IMR-90 (cell line): ENCODE data around the gene NPFF. TPM values are rescaled to one million over a fixed set of nuclear protein-coding genes. Genes with fewer than 3 reads are reported as not detected.

Experiments
- ATAC-seq: fragments of 200-7000 bp; cut with Tn5 transposase; 2 replicates; pipeline ENCODE4 v1.9.1; 2020; ENCODE audit warnings: low read depth, mild to moderate bottlenecking, moderate library complexity
- BruUV-seq: library from RNA; stranded (reverse); fragments of 400-500 nt; replicated peaks from 2 replicates; lab custom pipeline; 2021; lab: Mats Ljungman, UMichigan
- CTCF ChIA-PET: fragments of 300-600 bp; formaldehyde crosslinking; extraction: SDS; loops from one replicate; lab custom pipeline; 2021; ENCODE audit warnings: antibody characterized with exemption; lab: Yijun Ruan, JAX
- POLR2A ChIA-PET: fragments of 300-600 bp; sonication (Branson Sonifier 250); formaldehyde crosslinking; loops from one replicate; lab custom pipeline; 2022; ENCODE audit warnings: antibody characterized with exemption; ENCODE audit not compliant: unreplicated experiment; lab: Charles Lee
- DNase-seq: peaks from one replicate; pipeline ENCODE4 v3.0.0; 2013
- H2AFZ ChIP-seq: replicated peaks from 2 replicates; pipeline ENCODE3; 2013; ENCODE audit warnings: low read length, mild to moderate bottlenecking; ENCODE audit not compliant: poor library complexity
- H2AK5ac ChIP-seq: 2 replicates; pipeline ENCODE4 v1.6.1; 2013; ENCODE audit warnings: low read depth, low read length, inconsistent platforms
- H2AK9ac ChIP-seq: replicated peaks from 2 replicates; pipeline ENCODE3; 2013; ENCODE audit warnings: mild to moderate bottlenecking, low read depth, low read length, moderate library complexity; ENCODE audit not compliant: poor library complexity
- H2BK120ac ChIP-seq: 2 replicates; pipeline ENCODE4 v1.6.1; 2013; ENCODE audit warnings: low read depth, low read length, inconsistent platforms
- H2BK15ac ChIP-seq: 3 replicates; pipeline ENCODE4 v1.6.1; 2013; ENCODE audit warnings: low read depth, low read length, inconsistent platforms
- H2BK20ac ChIP-seq: 2 replicates; pipeline ENCODE4 v1.6.1; 2013; ENCODE audit warnings: low read depth, mild to moderate bottlenecking, inconsistent platforms, low read length, moderate library complexity
- H2BK5ac ChIP-seq: 2 replicates; pipeline ENCODE4 v1.6.1; 2013; ENCODE audit warnings: mild to moderate bottlenecking, low read depth, low read length, inconsistent platforms; ENCODE audit not compliant: poor library complexity, severe bottlenecking
- H3K14ac ChIP-seq: replicated peaks from 2 replicates; pipeline ENCODE4 v1.6.1; 2013; ENCODE audit warnings: low read depth, low read length, inconsistent platforms
- H3K18ac ChIP-seq: 2 replicates; pipeline ENCODE4 v1.6.1; 2013; ENCODE audit warnings: low read depth, low read length, control low read depth
- H3K23ac ChIP-seq: 2 replicates; pipeline ENCODE4 v1.6.1; 2013; ENCODE audit warnings: low read depth, low read length, inconsistent platforms
- H3K27ac ChIP-seq: 2 replicates; pipeline ENCODE4 v1.5.1; 2013; ENCODE audit warnings: mild to moderate bottlenecking, control low read depth, low read length; ENCODE audit not compliant: insufficient read depth
- H3K27me3 ChIP-seq: 2 replicates; pipeline ENCODE4 v1.6.1; 2013; ENCODE audit warnings: low read length; ENCODE audit not compliant: control insufficient read depth, insufficient read depth
- H3K36me3 ChIP-seq: 2 replicates; pipeline ENCODE4 v1.6.1; 2013; ENCODE audit warnings: low read length, mixed read lengths; ENCODE audit not compliant: control insufficient read depth, insufficient read depth
- H3K4ac ChIP-seq: 2 replicates; pipeline ENCODE4 v1.6.1; 2013; ENCODE audit warnings: low read depth, low read length, inconsistent platforms
- H3K4me1 ChIP-seq: 2 replicates; pipeline ENCODE4 v1.6.1; 2013; ENCODE audit warnings: low read length, mixed read lengths; ENCODE audit not compliant: control insufficient read depth, insufficient read depth
- H3K4me2 ChIP-seq: 2 replicates; pipeline ENCODE4 v1.6.1; 2013; ENCODE audit warnings: low read depth, mild to moderate bottlenecking, control low read depth, low read length, moderate library complexity
- H3K4me3 ChIP-seq: 2 replicates; pipeline ENCODE4 v1.5.1; 2013; ENCODE audit warnings: low read depth, mild to moderate bottlenecking, control low read depth, low read length, moderate library complexity; ENCODE audit not compliant: insufficient read depth
- H3K56ac ChIP-seq: 2 replicates; pipeline ENCODE4 v1.6.1; 2013; ENCODE audit warnings: low read length, inconsistent platforms; ENCODE audit not compliant: insufficient read depth; ENCODE audit errors: extremely low read depth
- H3K79me1 ChIP-seq, 2 experiments: 2 replicates each; pipeline ENCODE4 v1.6.1; 2013; ENCODE audit warnings: low read length in 2 of 2, inconsistent platforms in 1 of 2, low read depth in 1 of 2
- H3K9ac ChIP-seq: 2 replicates; pipeline ENCODE4 v1.6.1; 2013; ENCODE audit warnings: low read depth, low read length, control low read depth
- H3K9me1 ChIP-seq: 2 replicates; pipeline ENCODE4 v1.6.1; 2013; ENCODE audit warnings: low read length, inconsistent platforms; ENCODE audit not compliant: insufficient read depth
- H3K9me3 ChIP-seq: 2 replicates; pipeline ENCODE4 v1.6.1; 2013; ENCODE audit warnings: low read length; ENCODE audit not compliant: control insufficient read depth, insufficient read depth
- H4K20me1 ChIP-seq: 2 replicates; pipeline ENCODE4 v1.6.1; 2013; ENCODE audit warnings: low read length, inconsistent platforms; ENCODE audit not compliant: insufficient read depth
- H4K5ac ChIP-seq: 2 replicates; pipeline ENCODE4 v1.6.1; 2013; ENCODE audit warnings: mild to moderate bottlenecking, low read depth, low read length, control low read depth
- H4K8ac ChIP-seq, 2 experiments: 2 replicates each; pipeline ENCODE4 v1.6.1; 2013; ENCODE audit warnings: low read depth in 2 of 2, low read length in 2 of 2, control low read depth in 1 of 2, inconsistent platforms in 1 of 2
- H4K91ac ChIP-seq: 2 replicates; pipeline ENCODE4 v1.6.1; 2013; ENCODE audit warnings: low read depth, low read length, inconsistent platforms; ENCODE audit not compliant: insufficient read depth
- BHLHE40 ChIP-seq: fragments of 150-350 bp; IDR thresholded peaks from 2 replicates; pipeline ENCODE4 v1.6.1; 2016; ENCODE audit warnings: mild to moderate bottlenecking, low read depth, low read length
- CEBPB ChIP-seq: IDR thresholded peaks from 2 replicates; pipeline ENCODE4 v1.6.1; 2012; ENCODE audit warnings: low read depth, low read length, improper control_type of control experiment
- CHD1 ChIP-seq: IDR thresholded peaks from 2 replicates; pipeline ENCODE4 v1.6.1; 2012; ENCODE audit warnings: low read depth, low read length, improper control_type of control experiment
- CTCF ChIP-seq: conservative IDR thresholded peaks from 2 replicates; pipeline ENCODE4 v1.5.1; 2012; ENCODE audit warnings: mild to moderate bottlenecking, low read depth, low read length, improper control_type of control experiment
- FOS ChIP-seq: fragments of 150-350 bp; IDR thresholded peaks from 2 replicates; pipeline ENCODE4 v1.6.1; 2016; ENCODE audit warnings: low read depth, low read length
- MAFK ChIP-seq: IDR thresholded peaks from 2 replicates; pipeline ENCODE4 v1.6.1; 2012; ENCODE audit warnings: low read depth, low read length, improper control_type of control experiment
- MAZ ChIP-seq: IDR thresholded peaks from 2 replicates; pipeline ENCODE4 v1.6.1; 2012; ENCODE audit warnings: low read depth, mild to moderate bottlenecking, low read length, improper control_type of control experiment, moderate library complexity, borderline replicate concordance
- MXI1 ChIP-seq: IDR thresholded peaks from 2 replicates; pipeline ENCODE4 v1.6.1; 2012; ENCODE audit warnings: low read depth, mild to moderate bottlenecking, low read length, moderate library complexity, borderline replicate concordance
- NFE2L2 ChIP-seq: fragments of 150-350 bp; IDR thresholded peaks from 2 replicates; pipeline ENCODE4 v1.6.1; 2016; ENCODE audit warnings: low read depth, mild to moderate bottlenecking, low read length
- POLR2A ChIP-seq: IDR thresholded peaks from 2 replicates; pipeline ENCODE4 v1.6.1; 2012; ENCODE audit warnings: mild to moderate bottlenecking, low read depth, low read length
- RAD21 ChIP-seq: IDR thresholded peaks from 2 replicates; pipeline ENCODE4 v1.6.1; 2012; ENCODE audit warnings: low read length, improper control_type of control experiment
- RCOR1 ChIP-seq: IDR thresholded peaks from 2 replicates; pipeline ENCODE4 v1.6.1; 2012; ENCODE audit warnings: mild to moderate bottlenecking, low read length, improper control_type of control experiment; ENCODE audit not compliant: insufficient replicate concordance
- RFX5 ChIP-seq: IDR thresholded peaks from 2 replicates; pipeline ENCODE4 v1.8.0; 2012; ENCODE audit warnings: low read depth, mild to moderate bottlenecking, low read length, moderate library complexity
- SMC3 ChIP-seq: fragments of 150-350 bp; IDR thresholded peaks from 2 replicates; pipeline ENCODE4 v1.6.1; 2016; ENCODE audit warnings: low read depth, mild to moderate bottlenecking, antibody characterized with exemption, low read length, moderate library complexity
- USF2 ChIP-seq: fragments of 150-350 bp; IDR thresholded peaks from 2 replicates; pipeline ENCODE4 v1.6.1; 2017; ENCODE audit warnings: mild to moderate bottlenecking, antibody characterized with exemption, low read length, low read depth
- WGBS, 2 experiments: methylation state at CpG; one replicate each; pipeline versions ENCODE4 v1.1.5 to v1.1.7; 2013; ENCODE audit warnings: missing lambda C conversion rate in 2 of 2; ENCODE audit not compliant: insufficient read length in 1 of 2; ENCODE audit errors: extremely low coverage in 2 of 2; 5-methylcytosine and 5-hydroxymethylcytosine counted together
- dilution Hi-C: fragments of 300-500 bp; cut with HindIII; formaldehyde crosslinking; loops from one replicate; pipeline ENCODE4 v1.14.3; 2018; ENCODE audit warnings: low sequenced_read_pairs; ENCODE audit not compliant: unreplicated experiment
- in situ Hi-C: fragments of 300-500 bp; cut with MboI; formaldehyde crosslinking; loops from 3 replicates; pipeline ENCODE4 v1.14.3; 2019; ENCODE audit warnings: low sequenced_read_pairs, inconsistent platforms, mixed read lengths
- intact Hi-C: fragments of 100-400 bp; cut with micrococcal nuclease; formaldehyde crosslinking; loops from 2 replicates; pipeline ENCODE4 v1.10.0; 2022
- polyA plus RNA-seq, 3 experiments: library from polyadenylated mRNA; depleted of rRNA; stranded (reverse); fragments of >200 nt; gene quantifications; 2 replicates each; pipeline ENCODE4 v1.2.3, GENCODE V29; 2012; ENCODE audit warnings: low replicate concordance in 1 of 3
- total RNA-seq: library from RNA; depleted of rRNA; stranded (reverse); fragments of >200 nt; gene quantifications from 2 replicates; pipeline ENCODE4 v1.2.3, GENCODE V29; 2012
- TF ChIP-seq, protein P1 (sequence below): fragments of 150-350 bp; IDR thresholded peaks from 2 replicates; pipeline ENCODE4 v1.6.1; 2016; ENCODE audit warnings: low read depth, mild to moderate bottlenecking, low read length, moderate library complexity, borderline replicate concordance

Gene NPFF
- total and polyA plus RNA-seq, 2 of the 4 experiments (the other 2 are of a cell fraction) = not detected

GRCh38 chr12:53461591-53461990, 45.7 kb downstream of the NPFF start:
- no peak overlapping the region for H3K4me2 ChIP-seq
- DNase-seq (no peak), ATAC-seq (no peak)
- dilution Hi-C loops (no loop called here), in situ Hi-C loops (no loop called here), intact Hi-C loops (no loop called here)
- no peak overlapping the region for H4K91ac ChIP-seq
- H2BK15ac ChIP-seq = no peak overlapping the region
- H3K14ac ChIP-seq = no peak overlapping the region
- H3K9me1 ChIP-seq = no peaks in the 10 kb centered on the region
- BruUV-seq = no TSS peak
- peaks cover 83% of the 10 kb centered on the region for H3K36me3 ChIP-seq
- no peaks in the 10 kb centered on the region for H3K9me3 ChIP-seq
- 83% methylated on average over 2 of the region's 8 CpGs; no CpG with 5 or more reads in 1 of the 2 experiments for WGBS, 2 experiments
- H2BK120ac ChIP-seq = no peak overlapping the region
- no peak overlapping the region for H3K18ac ChIP-seq
- H3K79me1 ChIP-seq = peaks cover 48 to 81% of the 10 kb centered on the region in 2 experiments
- no peak overlapping the region for H3K9ac ChIP-seq
- peaks cover 96% of the 10 kb centered on the region for H4K20me1 ChIP-seq
- no peak overlapping the region for H2BK5ac ChIP-seq
- no peak overlapping the region for H3K4me3 ChIP-seq
- ChIA-PET POLR2A (interaction anchor here (0.6 kb wide), 1 partner anchor 566 kb away, joined by 7 read pairs; no protein-coding TSS in a partner anchor), CTCF (no interaction called here)
- H4K8ac ChIP-seq = no peak overlapping the region
- H3K4ac ChIP-seq = no peak overlapping the region
- H2AFZ ChIP-seq = no peak overlapping the region
- H4K5ac ChIP-seq = no peak overlapping the region
- H3K27ac ChIP-seq = no peak overlapping the region
- H3K4me1 ChIP-seq = peaks cover 8% of the 10 kb centered on the region
- H3K56ac ChIP-seq = no peak overlapping the region
- H2AK5ac ChIP-seq = no peak overlapping the region
- TF ChIP-seq MXI1 (no peak), CTCF (no peak), CHD1 (no peak), FOS (no peak), SMC3 (no peak), MAZ (no peak), MAFK (no peak), USF2 (no peak), RCOR1 (no peak), BHLHE40 (no peak), RAD21 (no peak), NFE2L2 (no peak), POLR2A (no peak), RFX5 (no peak), CEBPB (no peak)
- TF ChIP-seq, protein P1, sequence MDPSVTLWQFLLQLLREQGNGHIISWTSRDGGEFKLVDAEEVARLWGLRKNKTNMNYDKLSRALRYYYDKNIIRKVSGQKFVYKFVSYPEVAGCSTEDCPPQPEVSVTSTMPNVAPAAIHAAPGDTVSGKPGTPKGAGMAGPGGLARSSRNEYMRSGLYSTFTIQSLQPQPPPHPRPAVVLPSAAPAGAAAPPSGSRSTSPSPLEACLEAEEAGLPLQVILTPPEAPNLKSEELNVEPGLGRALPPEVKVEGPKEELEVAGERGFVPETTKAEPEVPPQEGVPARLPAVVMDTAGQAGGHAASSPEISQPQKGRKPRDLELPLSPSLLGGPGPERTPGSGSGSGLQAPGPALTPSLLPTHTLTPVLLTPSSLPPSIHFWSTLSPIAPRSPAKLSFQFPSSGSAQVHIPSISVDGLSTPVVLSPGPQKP = no peak
- no peak overlapping the region for H2BK20ac ChIP-seq
- no peaks in the 10 kb centered on the region for H3K27me3 ChIP-seq
- H2AK9ac ChIP-seq = no peak overlapping the region
- H3K23ac ChIP-seq = no peak overlapping the region
